H1 (cell line): ENCODE measurements around the gene MYO9A. TPM values are rescaled to one million over a fixed set of nuclear protein-coding genes. Genes with fewer than 3 reads are reported as not detected.

ENCODE experiments used
- ATF2 ChIP-seq: IDR thresholded peaks from 2 replicates; pipeline ENCODE4 v1.6.1; 2012; ENCODE audit warnings: low read length, inconsistent platforms
- BACH1 ChIP-seq: IDR thresholded peaks from 2 replicates; pipeline ENCODE4 v1.6.1; 2012; ENCODE audit warnings: low read length, improper control_type of control experiment
- CHD7 ChIP-seq: fragments of 300-600 bp; sonication (generic); IDR thresholded peaks from 2 replicates; pipeline ENCODE4 v1.7.1; 2012; ENCODE audit warnings: low read length, moderate library complexity, mild to moderate bottlenecking, inconsistent platforms; ENCODE audit not compliant: insufficient replicate concordance
- CTBP2 ChIP-seq: IDR thresholded peaks from 2 replicates; pipeline ENCODE4 v1.7.0; 2011; ENCODE audit warnings: borderline replicate concordance, mild to moderate bottlenecking, moderate library complexity, mixed read lengths, low read length; ENCODE audit not compliant: insufficient read depth, insufficient read length
- E2F6 ChIP-seq: IDR thresholded peaks from 2 replicates; pipeline ENCODE4 v1.6.1; 2012; ENCODE audit warnings: inconsistent platforms
- EGR1 ChIP-seq: IDR thresholded peaks from 2 replicates; pipeline ENCODE4 v1.6.1; 2011; ENCODE audit warnings: low read depth, low read length, borderline replicate concordance
- RAD21 ChIP-seq, 2 experiments: IDR thresholded peaks in 1 of 2; conservative IDR thresholded peaks in 1 of 2; 2 replicates each; pipeline ENCODE4 v1.6.1; 2011; ENCODE audit warnings: low read depth in 2 of 2, low read length in 2 of 2, improper control_type of control experiment in 1 of 2, inconsistent platforms in 1 of 2, mild to moderate bottlenecking in 1 of 2, moderate library complexity in 1 of 2
- SP2 ChIP-seq: IDR thresholded peaks from 2 replicates; pipeline ENCODE4 v1.6.1; 2012; ENCODE audit warnings: mild to moderate bottlenecking, low read length, inconsistent platforms
- YY1 ChIP-seq: IDR thresholded peaks from 2 replicates; pipeline ENCODE4 v1.6.1; 2011; ENCODE audit warnings: low read depth, mild to moderate bottlenecking, low read length
- polyA plus RNA-seq, 7 experiments: library from polyadenylated mRNA; depleted of rRNA in 3 of 7; stranded (reverse) in 5 of 7; unstranded in 2 of 7; fragments of >200 nt in 5 of 7; fragments of 200-250 nt in 2 of 7; gene quantifications; 1 replicate in 5 of 7; 2 replicates in 1 of 7; 4 replicates in 1 of 7; pipeline versions ENCODE4 v1.2.1 to v1.2.3, GENCODE V29; 2011 to 2013; ENCODE audit warnings: missing spikeins in 2 of 7, mixed read lengths in 2 of 7
- total RNA-seq: library from RNA; stranded (reverse); fragmentation: NEBNext Ultra II Directional; extraction: Animal tissue kit (Norgen Biotek cat#: 25700); gene quantifications from 2 replicates; pipeline ENCODE4 v1.2.1, GENCODE V29; 2021

MYO9A gene
- total and polyA plus RNA-seq, 2 of the 8 experiments (the other 6 are each of a cell fraction or from before 2014, with no cell fraction given) = 3.9 to 26.0 TPM

GRCh38 chr15:71885390-71885789 lies 232.6 kb downstream of the MYO9A start (continued):
- TF ChIP-seq CHD7 (no peak), SP2 (no peak), EGR1 (no peak), RAD21 (IDR thresholded peaks at IDR 0.05 in 1 of 2, conservative IDR thresholded peaks at IDR 0.05 in 1 of 2; ENCODE audit: low read depth in 2 of 2, low read length in 2 of 2) (no peak), E2F6 (no peak), BACH1 (no peak), ATF2 (no peak), CTBP2 (no peak), YY1 (no peak)
